Small intestine (tissue), 7 donors: ENCODE results near the gene GRIK4. TPM values are rescaled to one million over a fixed set of nuclear protein-coding genes. Genes with fewer than 3 reads are reported as not detected.
"Not testable (repeated sequence)": the region's sequence is repeated elsewhere in the genome, so short reads cannot be mapped to it uniquely, and the experiment has no call there.

Experiments used
- DNase-seq, 2 donors: peaks; one replicate each; pipeline versions ENCODE4 v3.0.0 to v3.0.0-alpha.2; 2013
- FAIRE-seq: peaks from 2 replicates; lab custom pipeline; 2012; peaks lifted over from hg19 to GRCh38; lab: Jason Lieb, UNC
- H3K27ac ChIP-seq, 3 donors: one replicate each; pipeline ENCODE4 v1.5.1; 2013; ENCODE audit warnings: low read length in 2 of 3, mild to moderate bottlenecking in 2 of 3, control low read depth in 1 of 3, inconsistent platforms in 1 of 3, low read depth in 1 of 3, moderate library complexity in 1 of 3
- H3K27me3 ChIP-seq, 3 donors: one replicate each; pipeline ENCODE4 v1.6.1; 2013; ENCODE audit warnings: low read length in 3 of 3, inconsistent platforms in 1 of 3; ENCODE audit not compliant: control insufficient read depth in 3 of 3, insufficient read depth in 3 of 3
- H3K36me3 ChIP-seq, 3 donors: one replicate each; pipeline ENCODE4 v1.6.1; 2013; ENCODE audit warnings: low read length in 3 of 3, inconsistent platforms in 1 of 3, low read depth in 1 of 3, mild to moderate bottlenecking in 1 of 3, moderate library complexity in 1 of 3; ENCODE audit not compliant: control insufficient read depth in 3 of 3, insufficient read depth in 2 of 3
- H3K4me1 ChIP-seq, 3 donors: one replicate each; pipeline ENCODE4 v1.6.1; 2013; ENCODE audit warnings: low read length in 2 of 3, inconsistent platforms in 1 of 3, low read depth in 1 of 3, mild to moderate bottlenecking in 1 of 3, moderate library complexity in 1 of 3; ENCODE audit not compliant: control insufficient read depth in 3 of 3, insufficient read depth in 2 of 3
- H3K4me3 ChIP-seq, 3 donors: one replicate each; pipeline ENCODE4 v1.5.1; 2013; ENCODE audit warnings: low read length in 3 of 3, control low read depth in 1 of 3, inconsistent platforms in 1 of 3, low read depth in 1 of 3, mild to moderate bottlenecking in 1 of 3, moderate library complexity in 1 of 3
- H3K9me3 ChIP-seq, 2 donors: one replicate each; pipeline ENCODE4 v1.6.1; 2013; ENCODE audit warnings: low read depth in 1 of 2, low read length in 1 of 2; ENCODE audit not compliant: control insufficient read depth in 2 of 2, insufficient read depth in 1 of 2
- WGBS, 3 donors: extraction: QIAGEN DNeasy Blood & Tissue Kit; methylation state at CpG; one replicate each; pipeline ENCODE4 v1.1.7; 2013; 5-methylcytosine and 5-hydroxymethylcytosine counted together
- polyA plus RNA-seq, 4 donors: library from polyadenylated mRNA; stranded (reverse) in 3 of 4; unstranded in 1 of 4; fragments of 200-250 nt in 3 of 4; fragments of 120-200 nt in 1 of 4; gene quantifications; one replicate each; pipeline versions ENCODE4 v1.2.1 to v1.2.3, GENCODE V29; 2013
- donor health status: healthy with polysubstance abuse.
- donor health status: control.
- donor health status: control.
- donor health status: Bipolar disorder and iron deficiency.
- donor health status: healthy.

Gene GRIK4
- polyA plus RNA-seq, 4 donors: 0.15 to 1.4 (median 0.27) TPM; not detected in 1

DNA sequence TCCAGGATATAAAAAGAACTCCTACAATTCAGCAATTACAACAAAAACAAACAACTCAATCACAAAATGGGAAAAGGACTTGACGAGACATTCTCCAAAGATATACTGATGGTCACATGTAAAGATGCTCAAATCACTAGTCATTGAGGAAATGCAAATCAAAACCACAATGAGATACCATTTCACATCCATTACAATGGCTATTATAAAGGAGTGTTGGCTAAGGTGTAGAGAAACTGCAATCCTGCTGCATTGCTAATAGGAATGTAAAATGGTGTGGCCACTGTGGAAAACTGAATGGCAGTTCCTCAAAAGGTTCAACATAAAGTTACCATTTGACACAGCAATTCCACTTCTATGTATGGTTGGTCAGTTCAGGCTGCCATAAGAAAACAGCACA lies 500.5 kb downstream of the GRIK4 start:
- no peak for FAIRE-seq
- DNase-seq: no peak
- 81 to 95% (median 94%) methylated on average over 1 of the region's 1 CpG for WGBS, 3 donors
- no peak overlapping the region for H3K27ac ChIP-seq
- peaks cover 0 to 2% (median 0%) of the 10 kb centered on the region in 3 donors for H3K27me3 ChIP-seq
- H3K4me1 ChIP-seq: no peaks in the 10 kb centered on the region
- H3K9me3 ChIP-seq: no peaks in the 10 kb centered on the region
- H3K36me3 ChIP-seq: no peaks in the 10 kb centered on the region
- H3K4me3 ChIP-seq: no peak overlapping the region

- H3K9me3 ChIP-seq: no peaks in the 10 kb centered on the region
- no peak for DNase-seq
- no peak overlapping the region for H3K27ac ChIP-seq
- FAIRE-seq: no peak
- peaks cover 0 to 3% (median 2%) of the 10 kb centered on the region in 3 donors for H3K4me1 ChIP-seq
- H3K27me3 ChIP-seq: peaks cover 0 to 4% (median 2%) of the 10 kb centered on the region in 3 donors
- WGBS, 3 donors: 74 to 86% (median 82%) methylated on average over 1 of the region's 1 CpG
- no peak overlapping the region for H3K4me3 ChIP-seq
- H3K36me3 ChIP-seq: no peaks in the 10 kb centered on the region
Observed at GRCh38 chr11:121018746-121019145, 507.2 kb downstream of the GRIK4 start.

DNA sequence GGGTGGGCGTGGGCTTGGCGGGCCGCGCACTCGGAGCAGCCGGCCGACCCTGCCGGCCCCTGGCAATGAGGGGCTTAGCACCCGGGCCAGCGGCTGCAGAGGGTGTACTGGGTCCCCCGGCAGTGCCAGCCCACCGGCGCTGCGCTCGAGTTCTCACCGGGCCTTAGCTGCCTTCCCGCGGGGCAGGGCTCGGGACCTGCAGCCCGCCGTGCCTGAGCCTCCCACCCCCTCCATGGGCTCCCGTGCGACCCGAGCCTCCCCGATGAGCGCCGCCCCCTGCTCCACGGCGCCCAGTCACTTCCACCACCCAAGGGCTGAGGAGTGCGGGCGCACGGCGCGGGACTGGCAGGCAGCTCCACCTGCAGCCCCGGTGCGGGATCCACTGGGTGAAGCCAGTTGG lies 510.2 kb downstream of the GRIK4 start:
- H3K27ac ChIP-seq, H3K36me3 ChIP-seq, FAIRE-seq, H3K9me3 ChIP-seq, DNase-seq, H3K27me3 ChIP-seq, H3K4me3 ChIP-seq: not testable (repeated sequence)
- WGBS, 3 donors: 94 to 97% (median 95%) methylated on average over 17 to 36 of the region's 36 CpGs
- peaks cover 8 to 13% (median 9%) of the 10 kb centered on the region in 3 donors for H3K4me1 ChIP-seq

DNA sequence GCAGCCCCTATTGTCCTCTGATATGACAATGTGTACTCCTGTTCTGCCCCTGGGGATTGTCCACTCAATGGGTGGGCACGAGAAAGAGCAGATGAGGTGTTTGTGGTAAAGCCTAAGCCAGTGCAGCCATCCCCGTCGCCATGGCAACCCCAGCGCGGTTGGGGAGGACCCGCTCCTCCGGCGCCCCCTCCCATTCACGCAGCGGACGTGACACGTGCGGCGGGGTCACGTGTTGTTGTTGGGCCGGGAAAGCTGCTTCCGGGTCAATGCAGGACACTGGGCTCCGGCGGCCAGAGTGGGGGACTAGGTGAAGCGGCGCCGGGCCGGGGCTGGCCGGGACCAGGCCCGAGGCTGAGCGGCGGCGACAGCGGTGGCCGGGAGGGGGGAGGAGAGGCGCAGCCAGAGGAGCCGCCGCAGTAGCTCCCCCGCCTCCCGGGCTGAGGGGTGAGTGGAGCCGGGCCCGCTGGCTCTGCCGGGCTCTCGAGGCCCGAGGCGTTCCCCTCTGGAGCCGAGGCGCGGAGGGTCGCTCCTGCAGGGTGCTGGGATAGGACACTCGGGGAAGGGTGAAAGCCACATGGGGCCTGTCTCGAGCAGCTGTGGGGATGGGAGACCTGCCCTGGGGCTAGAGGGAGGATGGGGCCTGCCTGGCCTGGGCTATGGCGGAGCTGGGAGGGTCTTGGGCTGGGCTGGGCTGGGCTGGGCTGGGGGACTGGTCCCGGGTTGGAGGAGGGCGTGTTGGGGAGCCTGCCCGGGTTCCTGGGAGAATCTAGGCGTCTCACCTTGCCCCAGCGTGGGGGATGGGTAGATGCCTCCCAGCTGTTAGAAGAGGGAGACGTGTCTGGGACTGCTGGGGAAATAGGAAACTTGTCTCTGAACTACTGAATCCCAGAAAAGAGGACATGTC lies 512.6 kb downstream of the GRIK4 start, which contains the start of gene TBCEL:
Gene TBCEL (plus strand): TSS at position 255 of the 904 bp plus-strand sequence. CDS start 21,589 bp downstream, outside the sequence.
- Histone ChIP-seq H3K4me1 (peaks cover 8 to 13% (median 9%) of the 10 kb centered on the region in 3 donors), H3K27me3 (peaks cover 0 to 4% (median 0%) of the 10 kb centered on the region in 3 donors), H3K9me3 (no peaks in the 10 kb centered on the region), H3K36me3 (no peaks in the 10 kb centered on the region), H3K27ac (peak within 1 kb of the TSS in 2 of 3 donors; percentile 30 to 82), H3K4me3 (peak within 1 kb of the TSS; percentile 69 to 78 (median 77))
- DNase-seq (peak; percentile 66 to 87), FAIRE-seq (no peak)
- 1 to 3% (median 1%) methylated on average over 41 to 54 of the region's 54 CpGs for WGBS, 3 donors

- H3K4me3 ChIP-seq: peak overlapping the region in 2 of 3 donors; percentile 69 to 78
- H3K36me3 ChIP-seq: no peaks in the 10 kb centered on the region
- FAIRE-seq (no peak), DNase-seq (peak in 1 of 2 donors; percentile 21)
- peak overlapping the region in 1 of 3 donors; percentile 47 for H3K27ac ChIP-seq
- H3K4me1 ChIP-seq: peaks cover 8 to 13% (median 9%) of the 10 kb centered on the region in 3 donors
- H3K9me3 ChIP-seq: no peaks in the 10 kb centered on the region
- 53 to 62% (median 56%) methylated on average over 3 of the region's 3 CpGs for WGBS, 3 donors
- H3K27me3 ChIP-seq: no peaks in the 10 kb centered on the region
Observed at GRCh38 chr11:121024989-121025388, 513.4 kb downstream of the GRIK4 start.

DNA sequence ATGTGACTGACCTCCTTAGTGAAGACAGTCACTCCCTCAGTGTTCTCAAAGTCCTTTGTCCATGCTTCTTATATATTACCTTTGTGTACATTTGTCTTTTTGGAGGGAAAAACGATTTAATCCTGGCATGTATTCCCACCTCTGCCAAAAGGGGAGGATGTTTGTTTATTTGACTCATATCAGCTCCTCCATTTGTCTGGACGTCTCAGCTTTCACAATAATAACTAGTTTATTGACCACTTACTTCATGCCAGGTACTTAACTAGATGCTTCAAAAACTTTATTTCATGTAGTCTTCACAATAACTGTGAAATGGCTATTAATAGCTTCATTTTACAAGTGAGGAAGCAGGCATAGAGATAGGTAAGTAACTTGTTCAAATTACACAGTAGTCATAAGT lies 517.6 kb downstream of the GRIK4 start:
- no peaks in the 10 kb centered on the region for H3K9me3 ChIP-seq
- no peak overlapping the region for H3K27ac ChIP-seq
- FAIRE-seq (no peak), DNase-seq (no peak)
- no peaks in the 10 kb centered on the region for H3K36me3 ChIP-seq
- peaks cover 7 to 11% (median 9%) of the 10 kb centered on the region in 3 donors for H3K4me1 ChIP-seq
- H3K4me3 ChIP-seq: no peak overlapping the region
- WGBS, 3 donors: 25 to 36% (median 29%) methylated on average over 2 of the region's 2 CpGs
- no peaks in the 10 kb centered on the region for H3K27me3 ChIP-seq

GRCh38 chr11:121029813-121030445 lies 518.4 kb downstream of the GRIK4 start:
- FAIRE-seq: no peak
- 59 to 75% (median 72%) methylated on average over 3 of the region's 3 CpGs for WGBS, 3 donors

DNA sequence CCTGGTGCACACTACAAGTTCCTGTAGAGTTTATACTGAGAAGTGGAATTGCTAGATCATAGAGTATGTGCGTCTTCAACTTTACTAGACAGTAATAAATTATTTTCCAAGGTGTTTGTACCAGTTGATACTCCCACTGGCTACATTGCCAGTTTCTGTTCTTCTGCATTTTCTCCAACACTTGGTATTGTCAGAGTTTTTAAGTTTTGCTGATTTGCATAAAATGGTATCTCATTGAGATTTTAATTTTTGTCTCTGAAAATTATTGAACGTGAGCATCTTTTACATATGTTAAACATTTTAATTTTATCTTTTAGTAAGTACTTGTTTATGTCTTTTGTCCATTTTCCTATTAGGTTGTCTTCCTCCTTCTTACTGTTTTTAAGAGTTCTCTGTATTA lies 519.6 kb downstream of the GRIK4 start:
- no peak for DNase-seq
- no peak for FAIRE-seq
- Histone ChIP-seq H3K4me3 (no peak overlapping the region), H3K36me3 (no peaks in the 10 kb centered on the region), H3K27ac (no peak overlapping the region), H3K4me1 (peaks cover 0 to 3% (median 0%) of the 10 kb centered on the region in 3 donors), H3K27me3 (no peaks in the 10 kb centered on the region), H3K9me3 (no peaks in the 10 kb centered on the region)
- 95 to 98% (median 96%) methylated on average over 2 of the region's 2 CpGs for WGBS, 3 donors

More at GRCh38 chr11:121029813-121030445, 518.4 kb downstream of the GRIK4 start:
- no peaks in the 10 kb centered on the region for H3K9me3 ChIP-seq
- peaks cover 2 to 6% (median 3%) of the 10 kb centered on the region in 3 donors for H3K4me1 ChIP-seq
- no peak for DNase-seq
- no peaks in the 10 kb centered on the region for H3K36me3 ChIP-seq
- H3K27me3 ChIP-seq: no peaks in the 10 kb centered on the region
- no peak overlapping the region for H3K4me3 ChIP-seq
- H3K27ac ChIP-seq: no peak overlapping the region
